ENCODE data around the gene PRSS2. TPM values are rescaled to one million over a fixed set of nuclear protein-coding genes. Genes with fewer than 3 reads are reported as not detected.

The PRSS2 gene
- total RNA-seq, 2 donors from 2014 or later, result 105 TPM; not detected in 1

DNA sequence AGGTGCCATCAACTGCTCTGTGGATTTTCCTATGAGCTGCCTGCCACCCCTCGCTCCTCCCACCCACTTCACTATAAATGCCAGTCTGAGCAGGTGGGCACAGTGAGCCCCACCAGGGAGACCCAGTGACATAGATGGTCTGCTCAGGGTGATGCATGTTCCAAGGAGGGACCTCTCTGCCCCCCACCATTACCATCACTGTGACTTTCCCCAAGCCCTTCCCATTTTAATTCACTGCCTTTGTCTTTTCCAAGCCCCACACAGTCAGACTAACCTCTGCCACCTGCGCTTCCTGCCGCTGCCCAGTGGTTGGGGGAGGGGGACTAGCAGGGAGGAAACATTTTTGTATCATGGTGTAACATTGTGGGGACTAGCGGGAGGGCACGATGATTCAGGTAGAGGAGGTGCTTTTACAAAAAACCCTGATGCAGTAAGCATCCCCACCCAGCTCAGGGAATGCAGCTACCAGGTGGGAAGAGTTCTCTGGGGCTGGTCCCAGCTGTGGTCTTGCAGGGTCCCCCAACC lies 24.6 kb downstream of the PRSS2 start:
- H3K4me3 ChIP-seq, result no peak overlapping the region
- intact Hi-C loops (cut with DNase I), result no loop called here

DNA sequence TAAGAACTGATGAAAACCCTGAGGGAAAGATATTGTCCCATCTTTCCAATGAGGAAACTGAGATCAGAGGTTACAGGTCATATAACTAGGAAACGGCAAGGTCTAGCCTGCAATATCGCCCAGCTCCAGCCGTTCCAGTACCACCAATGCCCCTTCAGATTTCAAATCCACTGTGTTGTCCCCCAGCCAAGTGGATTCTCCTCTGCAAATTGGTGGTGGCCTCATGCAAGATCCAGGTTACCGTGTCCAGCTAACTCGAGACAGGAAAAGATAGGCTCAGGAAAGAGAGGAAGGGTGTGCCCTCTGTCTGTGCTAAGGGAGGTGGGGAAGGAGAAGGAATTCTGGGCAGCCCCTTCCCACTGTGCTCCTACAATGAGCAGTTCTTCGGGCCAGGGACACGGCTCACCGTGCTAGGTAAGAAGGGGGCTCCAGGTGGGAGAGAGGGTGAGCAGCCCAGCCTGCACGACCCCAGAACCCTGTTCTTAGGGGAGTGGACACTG lies 25.3 kb downstream of the PRSS2 start:
- H3K9ac ChIP-seq (ENCODE audit: low read depth in 2 of 2, low read length in 2 of 2), result peak overlapping the region in 1 of 2 donors; percentile 62
- no peaks in the 10 kb centered on the region for H3K4me1 ChIP-seq
- DNase-seq, result no peak
- intact Hi-C loops (cut with DNase I), result no loop called here
- peak overlapping the region; percentile 34 for H3K4me3 ChIP-seq
- H3K36me3 ChIP-seq, result no peaks in the 10 kb centered on the region
- H3K27me3 ChIP-seq, result peaks cover 27% of the 10 kb centered on the region
- TF ChIP-seq, protein P1, sequence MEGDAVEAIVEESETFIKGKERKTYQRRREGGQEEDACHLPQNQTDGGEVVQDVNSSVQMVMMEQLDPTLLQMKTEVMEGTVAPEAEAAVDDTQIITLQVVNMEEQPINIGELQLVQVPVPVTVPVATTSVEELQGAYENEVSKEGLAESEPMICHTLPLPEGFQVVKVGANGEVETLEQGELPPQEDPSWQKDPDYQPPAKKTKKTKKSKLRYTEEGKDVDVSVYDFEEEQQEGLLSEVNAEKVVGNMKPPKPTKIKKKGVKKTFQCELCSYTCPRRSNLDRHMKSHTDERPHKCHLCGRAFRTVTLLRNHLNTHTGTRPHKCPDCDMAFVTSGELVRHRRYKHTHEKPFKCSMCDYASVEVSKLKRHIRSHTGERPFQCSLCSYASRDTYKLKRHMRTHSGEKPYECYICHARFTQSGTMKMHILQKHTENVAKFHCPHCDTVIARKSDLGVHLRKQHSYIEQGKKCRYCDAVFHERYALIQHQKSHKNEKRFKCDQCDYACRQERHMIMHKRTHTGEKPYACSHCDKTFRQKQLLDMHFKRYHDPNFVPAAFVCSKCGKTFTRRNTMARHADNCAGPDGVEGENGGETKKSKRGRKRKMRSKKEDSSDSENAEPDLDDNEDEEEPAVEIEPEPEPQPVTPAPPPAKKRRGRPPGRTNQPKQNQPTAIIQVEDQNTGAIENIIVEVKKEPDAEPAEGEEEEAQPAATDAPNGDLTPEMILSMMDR (IDR thresholded peaks at IDR 0.05), result no peak
- H3K27ac ChIP-seq, result peak overlapping the region; percentile 38
- H3K9me3 ChIP-seq, result no peaks in the 10 kb centered on the region

More for the DNA sequence above, 24.6 kb downstream of the PRSS2 start:
- Histone ChIP-seq H3K27me3 (peaks cover 27% of the 10 kb centered on the region), H3K9ac (ENCODE audit: low read depth in 2 of 2, low read length in 2 of 2) (no peak overlapping the region), H3K36me3 (no peaks in the 10 kb centered on the region), H3K9me3 (no peaks in the 10 kb centered on the region), H3K4me1 (no peaks in the 10 kb centered on the region), H3K27ac (peak overlapping the region; percentile 4)
- TF ChIP-seq, protein P1 (IDR thresholded peaks at IDR 0.05), result no peak
- no peak for DNase-seq

DNA sequence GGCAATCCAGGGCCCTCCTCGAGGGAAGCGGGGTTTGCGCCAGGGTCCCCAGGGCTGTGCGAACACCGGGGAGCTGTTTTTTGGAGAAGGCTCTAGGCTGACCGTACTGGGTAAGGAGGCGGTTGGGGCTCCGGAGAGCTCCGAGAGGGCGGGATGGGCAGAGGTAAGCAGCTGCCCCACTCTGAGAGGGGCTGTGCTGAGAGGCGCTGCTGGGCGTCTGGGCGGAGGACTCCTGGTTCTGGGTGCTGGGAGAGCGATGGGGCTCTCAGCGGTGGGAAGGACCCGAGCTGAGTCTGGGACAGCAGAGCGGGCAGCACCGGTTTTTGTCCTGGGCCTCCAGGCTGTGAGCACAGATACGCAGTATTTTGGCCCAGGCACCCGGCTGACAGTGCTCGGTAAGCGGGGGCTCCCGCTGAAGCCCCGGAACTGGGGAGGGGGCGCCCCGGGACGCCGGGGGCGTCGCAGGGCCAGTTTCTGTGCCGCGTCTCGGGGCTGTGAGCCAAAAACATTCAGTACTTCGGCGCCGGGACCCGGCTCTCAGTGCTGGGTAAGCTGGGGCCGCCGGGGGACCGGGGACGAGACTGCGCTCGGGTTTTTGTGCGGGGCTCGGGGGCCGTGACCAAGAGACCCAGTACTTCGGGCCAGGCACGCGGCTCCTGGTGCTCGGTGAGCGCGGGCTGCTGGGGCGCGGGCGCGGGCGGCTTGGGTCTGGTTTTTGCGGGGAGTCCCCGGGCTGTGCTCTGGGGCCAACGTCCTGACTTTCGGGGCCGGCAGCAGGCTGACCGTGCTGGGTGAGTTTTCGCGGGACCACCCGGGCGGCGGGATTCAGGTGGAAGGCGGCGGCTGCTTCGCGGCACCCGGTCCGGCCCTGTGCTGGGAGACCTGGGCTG lies 26.0 kb downstream of the PRSS2 start:
- peak overlapping the region; percentile 38 for H3K27ac ChIP-seq
- H3K27me3 ChIP-seq, result peaks cover 27% of the 10 kb centered on the region
- peak overlapping the region; percentile 34 for H3K4me3 ChIP-seq
- peak overlapping the region in 1 of 2 donors; percentile 62 for H3K9ac ChIP-seq (ENCODE audit: low read depth in 2 of 2, low read length in 2 of 2)
- intact Hi-C loops (cut with DNase I), result no loop called here
- H3K36me3 ChIP-seq, result no peaks in the 10 kb centered on the region
- no peaks in the 10 kb centered on the region for H3K4me1 ChIP-seq
- TF ChIP-seq, protein P1 (IDR thresholded peaks at IDR 0.05), result no peak
- DNase-seq, result no peak
- no peaks in the 10 kb centered on the region for H3K9me3 ChIP-seq

DNA sequence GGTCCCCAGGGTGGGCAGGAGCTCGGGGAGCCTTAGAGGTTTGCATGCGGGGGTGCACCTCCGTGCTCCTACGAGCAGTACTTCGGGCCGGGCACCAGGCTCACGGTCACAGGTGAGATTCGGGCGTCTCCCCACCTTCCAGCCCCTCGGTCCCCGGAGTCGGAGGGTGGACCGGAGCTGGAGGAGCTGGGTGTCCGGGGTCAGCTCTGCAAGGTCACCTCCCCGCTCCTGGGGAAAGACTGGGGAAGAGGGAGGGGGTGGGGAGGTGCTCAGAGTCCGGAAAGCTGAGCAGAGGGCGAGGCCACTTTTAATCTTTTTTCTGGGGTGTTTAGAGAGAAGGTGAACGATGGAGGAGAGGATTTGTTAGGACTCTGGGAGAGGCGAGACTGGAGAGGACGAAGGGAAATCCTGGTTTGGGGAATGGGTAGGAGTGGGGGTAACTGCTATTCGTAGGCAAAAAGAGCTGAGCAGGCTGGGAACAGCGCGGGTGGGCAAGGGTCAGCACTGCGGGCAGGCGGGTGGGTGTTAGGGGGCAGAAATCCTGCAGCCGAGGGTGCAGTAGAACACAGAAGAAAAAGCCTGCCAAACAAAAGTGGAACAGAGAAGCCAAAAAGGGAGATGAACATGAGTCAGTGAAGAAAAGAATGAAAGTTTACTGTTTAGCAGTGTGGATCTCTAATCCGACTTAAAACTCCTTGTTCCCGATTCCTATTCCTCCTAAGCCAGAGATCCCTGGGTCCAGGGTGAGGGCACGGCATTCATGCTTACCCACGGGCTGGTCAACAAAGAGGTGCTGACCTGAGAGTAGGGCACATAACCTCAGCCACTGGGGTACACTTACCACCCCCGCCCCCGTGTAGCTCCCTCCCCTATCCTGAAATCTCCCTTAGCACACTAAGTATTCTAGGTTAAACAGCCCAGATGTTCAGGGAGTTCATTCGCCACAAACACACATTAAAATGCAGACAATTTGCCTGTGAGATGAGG lies 26.9 kb downstream of the PRSS2 start:
- no peak for DNase-seq
- H3K4me1 ChIP-seq, result no peaks in the 10 kb centered on the region
- H3K27ac ChIP-seq, result peak overlapping the region; percentile 38
- H3K27me3 ChIP-seq, result peaks cover 27% of the 10 kb centered on the region
- no peaks in the 10 kb centered on the region for H3K36me3 ChIP-seq
- no peaks in the 10 kb centered on the region for H3K9me3 ChIP-seq
- H3K4me3 ChIP-seq, result peak overlapping the region; percentile 34
- peak overlapping the region in 1 of 2 donors; percentile 62 for H3K9ac ChIP-seq (ENCODE audit: low read depth in 2 of 2, low read length in 2 of 2)
- TF ChIP-seq, protein P1 (IDR thresholded peaks at IDR 0.05), result no peak
- intact Hi-C loops (cut with DNase I), result no loop called here

All from colonic mucosa (tissue), 4 donors.